A549 (cell line): ENCODE results near the gene GGACT. TPM values are rescaled to one million over a fixed set of nuclear protein-coding genes. Genes with fewer than 3 reads are reported as not detected.

Experiments used
- ATAC-seq, 2 experiments: fragments of 200-7000 bp in 1 of 2; fragments of >200 bp in 1 of 2; cut with Nextera tagmentation in 1 of 2; cut with Tn5 transposase in 1 of 2; 3 replicates each; pipeline versions ENCODE4 v1.8.0 to v1.9.1; 2018 to 2020; ENCODE audit warnings: mild to moderate bottlenecking in 1 of 2, moderate library complexity in 1 of 2
- CTCF ChIA-PET: fragments of 300-600 bp; sonication (Branson Sonifier 250); formaldehyde crosslinking; extraction: SDS; loops from one replicate; lab custom pipeline; 2021; ENCODE audit warnings: antibody characterized with exemption, inconsistent platforms; lab: Yijun Ruan, JAX
- POLR2A ChIA-PET: fragments of 350-600 bp; formaldehyde crosslinking; extraction: SDS; loops from one replicate; lab custom pipeline; 2021; ENCODE audit warnings: antibody characterized with exemption, inconsistent platforms; lab: Yijun Ruan, JAX
- DNase-seq, 2 experiments: peaks; one replicate each; pipeline versions ENCODE4 v3.0.0 to v3.0.0-alpha.2; 2011 to 2016; ENCODE audit warnings: low read depth in 1 of 2, low spot score in 1 of 2
- FAIRE-seq: peaks from 2 replicates; lab custom pipeline; 2011; peaks lifted over from hg19 to GRCh38; lab: Jason Lieb, UNC
- H3K27ac ChIP-seq, 2 experiments: fragments of >200 bp; sonication (Bioruptor Twin); formaldehyde crosslinking; 3 replicates each; pipeline ENCODE4 v1.5.1; 2016 to 2017
- H3K4me1 ChIP-seq: fragments of >200 bp; sonication (Bioruptor Twin); formaldehyde crosslinking; 3 replicates; pipeline ENCODE4 v1.6.1; 2016
- H3K4me2 ChIP-seq: fragments of >200 bp; sonication (Bioruptor Twin); formaldehyde crosslinking; 3 replicates; pipeline ENCODE4 v1.6.1; 2016
- H3K4me3 ChIP-seq: fragments of >200 bp; sonication (Bioruptor Twin); formaldehyde crosslinking; 3 replicates; pipeline ENCODE4 v1.5.1; 2016
- H3K9me3 ChIP-seq: fragments of >200 bp; sonication (Bioruptor Twin); formaldehyde crosslinking; 3 replicates; pipeline ENCODE4 v1.6.1; 2016
- BCL3 ChIP-seq: fragments of >200 bp; sonication (Bioruptor Twin); formaldehyde crosslinking; IDR thresholded peaks from 3 replicates; pipeline ENCODE4 v1.6.1; 2016
- CBX8 ChIP-seq: fragments of 200-600 bp; sonication (generic); IDR thresholded peaks from 2 replicates; pipeline ENCODE4 v1.6.1; 2016
- CEBPB ChIP-seq, 2 experiments: fragments of >200 bp in 1 of 2; sonication (Bioruptor Twin) in 1 of 2; formaldehyde crosslinking in 1 of 2; IDR thresholded peaks; 2 replicates each; pipeline ENCODE4 v1.6.1; 2012 to 2016
- E2F6 ChIP-seq: IDR thresholded peaks from 2 replicates; pipeline ENCODE4 v1.6.1; 2012; ENCODE audit warnings: low read depth, borderline replicate concordance
- EHF ChIP-seq: fragments of 250-450 bp; sonication (Bioruptor Pico); IDR thresholded peaks from 2 replicates; pipeline ENCODE4 v1.5.0; 2020; ENCODE audit warnings: mild to moderate bottlenecking
- EHMT2 ChIP-seq: fragments of 200-600 bp; sonication (generic); IDR thresholded peaks from 2 replicates; pipeline ENCODE4 v1.6.1; 2016; ENCODE audit warnings: antibody characterized with exemption, low read depth, mild to moderate bottlenecking, moderate library complexity
- FOSL2 ChIP-seq, 2 experiments: fragments of 450-650 bp in 1 of 2; fragments of >200 bp in 1 of 2; sonication (Bioruptor Twin) in 1 of 2; formaldehyde crosslinking; IDR thresholded peaks; 2 replicates each; pipeline versions ENCODE4 v1.5.0 to v1.6.1; 2016 to 2020; ENCODE audit warnings: mild to moderate bottlenecking in 1 of 2, moderate library complexity in 1 of 2
- GATA3 ChIP-seq: IDR thresholded peaks from 2 replicates; pipeline ENCODE4 v1.6.1; 2012; ENCODE audit warnings: borderline replicate concordance
- HDAC2 ChIP-seq: fragments of 200-600 bp; sonication (generic); IDR thresholded peaks from 2 replicates; pipeline ENCODE4 v1.6.1; 2016
- HMGXB4 ChIP-seq: fragments of 250-450 bp; sonication (Bioruptor Pico); IDR thresholded peaks from 2 replicates; pipeline ENCODE4 v1.5.0; 2021; ENCODE audit warnings: mild to moderate bottlenecking, moderate library complexity, borderline replicate concordance
- HOXB5 ChIP-seq: fragments of 250-450 bp; sonication (Bioruptor Pico); IDR thresholded peaks from 2 replicates; pipeline ENCODE4 v1.5.0; 2020; ENCODE audit warnings: mild to moderate bottlenecking, moderate library complexity
- JUN ChIP-seq, 2 experiments: fragments of >200 bp; sonication (Bioruptor Twin); formaldehyde crosslinking; IDR thresholded peaks; 2 replicates in 1 of 2; 3 replicates in 1 of 2; pipeline ENCODE4 v1.6.1; 2016 to 2017
- JUNB ChIP-seq: fragments of >200 bp; sonication (Bioruptor Twin); formaldehyde crosslinking; IDR thresholded peaks from 2 replicates; pipeline ENCODE4 v1.6.1; 2016
- KDM1A ChIP-seq: fragments of 200-600 bp; sonication (generic); IDR thresholded peaks from 2 replicates; pipeline ENCODE4 v1.6.1; 2016; ENCODE audit warnings: low read depth, mild to moderate bottlenecking
- MAFK ChIP-seq: fragments of 450-650 bp; IDR thresholded peaks from 2 replicates; pipeline ENCODE4 v1.6.1; 2014; ENCODE audit not compliant: partially characterized antibody
- NFE2L2 ChIP-seq: fragments of 150-350 bp; conservative IDR thresholded peaks from 2 replicates; pipeline ENCODE4 v1.6.1; 2014; ENCODE audit warnings: low read length
- NR3C1 ChIP-seq: fragments of >200 bp; sonication (Bioruptor Twin); formaldehyde crosslinking; IDR thresholded peaks from 3 replicates; pipeline ENCODE4 v1.6.1; 2017
- PBX3 ChIP-seq: IDR thresholded peaks from 2 replicates; pipeline ENCODE4 v1.6.1; 2012
- POLR2A ChIP-seq: IDR thresholded peaks from 2 replicates; pipeline ENCODE4 v1.6.1; 2012; ENCODE audit warnings: mild to moderate bottlenecking, low read length
- POLR2AphosphoS2 ChIP-seq: conservative IDR thresholded peaks from 2 replicates; pipeline ENCODE4 v1.6.1; 2012; ENCODE audit warnings: low read length, improper control_type of control experiment, inconsistent platforms
- RARB ChIP-seq: fragments of 250-450 bp; sonication (Bioruptor Pico); IDR thresholded peaks from 2 replicates; pipeline ENCODE4 v1.8.0; 2021; ENCODE audit warnings: mild to moderate bottlenecking, moderate library complexity
- SMC3 ChIP-seq: fragments of >200 bp; sonication (Bioruptor Twin); formaldehyde crosslinking; IDR thresholded peaks from 3 replicates; pipeline ENCODE4 v1.6.1; 2018; ENCODE audit warnings: inconsistent platforms
- SREBF2 ChIP-seq: fragments of 450-650 bp; IDR thresholded peaks from 2 replicates; pipeline ENCODE4 v1.6.1; 2014; ENCODE audit warnings: mild to moderate bottlenecking, moderate library complexity
- TFCP2L1 ChIP-seq: fragments of 250-450 bp; sonication (Bioruptor Pico); IDR thresholded peaks from 2 replicates; pipeline ENCODE4 v1.5.0; 2021; ENCODE audit warnings: mild to moderate bottlenecking
- USF2 ChIP-seq: fragments of 450-650 bp; IDR thresholded peaks from 2 replicates; pipeline ENCODE4 v1.6.1; 2014; ENCODE audit warnings: antibody characterized with exemption
- ZFP36 ChIP-seq: fragments of 450-650 bp; IDR thresholded peaks from 2 replicates; pipeline ENCODE4 v1.6.1; 2014; ENCODE audit warnings: borderline replicate concordance; ENCODE audit not compliant: partially characterized antibody
- WGBS: methylation state at CpG from one replicate; pipeline ENCODE4 v1.1.6; 2017; ENCODE audit errors: missing lambda C conversion rate; 5-methylcytosine and 5-hydroxymethylcytosine counted together
- polyA plus RNA-seq, 4 experiments: library from polyadenylated mRNA; depleted of rRNA in 3 of 4; stranded (reverse); fragments of >200 nt; fragmentation: RNase III in 1 of 4; extraction: RNeasy Plus Mini Kit Qiagen cat#74134 plus additional on column Dnase treatment in 1 of 4; gene quantifications; 2 replicates in 3 of 4; 3 replicates in 1 of 4; pipeline ENCODE4 v1.2.3, GENCODE V29; 2011 to 2017

The GGACT gene
- polyA plus RNA-seq, 2 of the 4 experiments (the other 2 are of a cell fraction): 2.7 to 8.6 TPM

- POLR2A ChIA-PET: no interaction called here
- CTCF ChIA-PET: no interaction called here
- no peak overlapping the region for H3K4me2 ChIP-seq
- ATAC-seq: no peak
- WGBS: over 99% methylated on average over 7 of the region's 7 CpGs
- no peaks in the 10 kb centered on the region for H3K9me3 ChIP-seq
- no peak for FAIRE-seq
- H3K4me3 ChIP-seq: no peak overlapping the region
- no peak overlapping the region for H3K27ac ChIP-seq
- TF ChIP-seq POLR2A (no peak), NFE2L2 (no peak), HOXB5 (CRISPR knock-in tag) (no peak), E2F6 (no peak), PBX3 (no peak), MAFK (no peak), POLR2AphosphoS2 (no peak), TFCP2L1 (CRISPR knock-in tag) (no peak), CBX8 (no peak), RARB (CRISPR knock-in tag) (no peak), KDM1A (no peak), ZFP36 (no peak), HDAC2 (no peak), EHMT2 (no peak), SMC3 (no peak), NR3C1 (no peak), HMGXB4 (CRISPR knock-in tag) (no peak)
- H3K4me1 ChIP-seq: peaks cover 12% of the 10 kb centered on the region; the same call in 1 of the 3 replicates
- no peak for DNase-seq
These were observed 47.4 kb upstream of the GGACT start for GRCh38 chr13:100636004-100636403.

GRCh38 chr13:100634696-100635095, 46.1 kb upstream of the GGACT start:
- H3K4me2 ChIP-seq: no peak overlapping the region
- H3K9me3 ChIP-seq: no peaks in the 10 kb centered on the region
- DNase-seq (no peak), ATAC-seq (no peak), FAIRE-seq (no peak)
- ChIA-PET CTCF (no interaction called here), POLR2A (no interaction called here)
- TF ChIP-seq BCL3: no peak
- TF ChIP-seq MAFK: no peak
- no peak for TF ChIP-seq SREBF2
- TF ChIP-seq POLR2A: no peak
- TF ChIP-seq NFE2L2: no peak
- TF ChIP-seq JUN (IDR thresholded peaks at IDR 0.05): no peak
- peaks cover 12% of the 10 kb centered on the region; the same call in 1 of the 3 replicates for H3K4me1 ChIP-seq
- WGBS: 85% methylated on average over 12 of the region's 12 CpGs
- H3K27ac ChIP-seq: no peak overlapping the region
- no peak overlapping the region for H3K4me3 ChIP-seq

- ChIA-PET POLR2A (no interaction called here), CTCF (no interaction called here)
- peak in 1 of 2 experiments; percentile 56 for DNase-seq
- Histone ChIP-seq H3K27ac (peak overlapping the region in 1 of 2 experiments; percentile 49; a peak in 1 of 6 replicates), H3K9me3 (no peaks in the 10 kb centered on the region), H3K4me1 (peaks cover 12% of the 10 kb centered on the region; the same call in 1 of the 3 replicates), H3K4me3 (no peak overlapping the region), H3K4me2 (peak overlapping the region; percentile 29)
- peak; percentile 77 to 88 for ATAC-seq
- WGBS: 27% methylated on average over 2 of the region's 2 CpGs
- TF ChIP-seq MAFK: peak; percentile 40
- 0 out of 2 replicates have a peak, but pooled peaks have one; percentile 13 for TF ChIP-seq JUNB
- no peak for TF ChIP-seq BCL3
- no peak for TF ChIP-seq EHF (CRISPR knock-in tag)
- TF ChIP-seq FOSL2 (IDR thresholded peaks at IDR 0.05): no peak
- TF ChIP-seq FOSL2 (CRISPR knock-in tag; IDR thresholded peaks at IDR 0.05): peak; percentile 51
- peak in 1 of 2 experiments; percentile 31; a peak in 1 of 4 replicates for TF ChIP-seq CEBPB (IDR thresholded peaks at IDR 0.05)
- TF ChIP-seq USF2: no peak
- no peak for TF ChIP-seq GATA3
- no peak for TF ChIP-seq HMGXB4 (CRISPR knock-in tag)
- no peak for FAIRE-seq
These were observed 44.9 kb upstream of the GGACT start for GRCh38 chr13:100633461-100633860.
